ENCODE data around the gene DLGAP1.
A peak's percentile ranks its signal among the peaks of the same experiment; 100 is the strongest.

DLGAP1 gene

GRCh38 chr18:3923750-3924149, 531.4 kb downstream of the DLGAP1 start:
- DNase-seq, result no peak

- DNase-seq, result no peak
Observed at GRCh38 chr18:3921826-3922225, 533.3 kb downstream of the DLGAP1 start.

GRCh38 chr18:3920832-3921231, 534.3 kb downstream of the DLGAP1 start:
- no peak for DNase-seq

GRCh38 chr18:3919396-3920061, 535.6 kb downstream of the DLGAP1 start:
- no peak for DNase-seq

GRCh38 chr18:3916082-3916481, 539.0 kb downstream of the DLGAP1 start:
- DNase-seq, result peak; percentile 26

- no peak for DNase-seq
Observed at GRCh38 chr18:3914833-3915610, 540.1 kb downstream of the DLGAP1 start.

- DNase-seq, result no peak
Observed at GRCh38 chr18:3914109-3914508, 541.0 kb downstream of the DLGAP1 start.

GRCh38 chr18:3912705-3913104, 542.4 kb downstream of the DLGAP1 start:
- no peak for DNase-seq

GRCh38 chr18:3911413-3911812, 543.7 kb downstream of the DLGAP1 start:
- DNase-seq, result no peak

- no peak for DNase-seq
Observed at GRCh38 chr18:3910512-3910911, 544.6 kb downstream of the DLGAP1 start.

GRCh38 chr18:3907955-3908354, 547.2 kb downstream of the DLGAP1 start:
- no peak for DNase-seq

GRCh38 chr18:3906116-3906750, 548.9 kb downstream of the DLGAP1 start:
- DNase-seq, result no peak

- no peak for DNase-seq
Observed at GRCh38 chr18:3903337-3903736, 551.8 kb downstream of the DLGAP1 start.

GRCh38 chr18:3902676-3903075, 552.4 kb downstream of the DLGAP1 start:
- DNase-seq, result no peak

- DNase-seq, result no peak
Observed at GRCh38 chr18:3901811-3902210, 553.3 kb downstream of the DLGAP1 start.

GRCh38 chr18:3901042-3901441, 554.1 kb downstream of the DLGAP1 start:
- no peak for DNase-seq

GRCh38 chr18:3900327-3900726, 554.8 kb downstream of the DLGAP1 start:
- DNase-seq, result no peak

- peak; percentile 10 for DNase-seq
Observed at GRCh38 chr18:3898861-3899613, 556.1 kb downstream of the DLGAP1 start.

GRCh38 chr18:3892152-3892551, 563.0 kb downstream of the DLGAP1 start:
- no peak for DNase-seq

GRCh38 chr18:3891245-3891644, 563.9 kb downstream of the DLGAP1 start:
- no peak for DNase-seq

- no peak for DNase-seq
Observed at GRCh38 chr18:3889803-3890202, 565.3 kb downstream of the DLGAP1 start.

- DNase-seq, result no peak
Observed at GRCh38 chr18:3889121-3889520, 566.0 kb downstream of the DLGAP1 start.

GRCh38 chr18:3886575-3887322, 568.4 kb downstream of the DLGAP1 start:
- DNase-seq, result no peak
